Chondrocyte (in vitro differentiated cells): ENCODE measurements around the gene ALPK1. TPM values are rescaled to one million over a fixed set of nuclear protein-coding genes. Genes with fewer than 3 reads are reported as not detected.

Experiments
- DNase-seq: peaks from one replicate; pipeline ENCODE4 v3.0.0; 2021; ENCODE audit warnings: mixed read lengths, low spot score
- H3K27ac Mint-ChIP-seq: one replicate; pipeline ENCODE4 v1.8.0; 2021; ENCODE audit warnings: mild to moderate bottlenecking, moderate library complexity, mixed read lengths; ENCODE audit not compliant: unreplicated experiment
- H3K27me3 Mint-ChIP-seq: 2 replicates; pipeline ENCODE4 v1.8.0; 2021; ENCODE audit warnings: low read depth, mixed read lengths
- H3K36me3 Mint-ChIP-seq: 2 replicates; pipeline ENCODE4 v1.8.0; 2021; ENCODE audit warnings: low read depth, mixed read lengths
- H3K4me1 Mint-ChIP-seq: 2 replicates; pipeline ENCODE4 v1.8.0; 2021; ENCODE audit warnings: low read depth, mild to moderate bottlenecking, mixed read lengths
- H3K4me3 Mint-ChIP-seq: one replicate; pipeline ENCODE4 v1.8.0; 2021; ENCODE audit warnings: mild to moderate bottlenecking, moderate library complexity, mixed read lengths; ENCODE audit not compliant: unreplicated experiment
- H3K9me3 Mint-ChIP-seq: 2 replicates; pipeline ENCODE4 v1.8.0; 2021; ENCODE audit warnings: low read depth, mixed read lengths
- CTCF ChIP-seq: fragments of 200-600 bp; sonication (generic); IDR thresholded peaks from 2 replicates; pipeline ENCODE4 v1.5.0; 2021; ENCODE audit warnings: antibody characterized with exemption, mild to moderate bottlenecking, moderate library complexity
- total RNA-seq: library from RNA; stranded (reverse); gene quantifications from 3 replicates; pipeline ENCODE4 v1.2.1, GENCODE V29; 2021

Gene ALPK1
- total RNA-seq, 1 donor from 2014 or later: 6.5 TPM

GRCh38 chr4:112355662-112356061 lies 58.5 kb downstream of the ALPK1 start:
- H3K4me1 Mint-ChIP-seq: no peaks in the 10 kb centered on the region
- H3K36me3 Mint-ChIP-seq: peaks cover 4% of the 10 kb centered on the region
- no peak overlapping the region for H3K27ac Mint-ChIP-seq
- no peak for TF ChIP-seq CTCF
- H3K27me3 Mint-ChIP-seq: no peaks in the 10 kb centered on the region
- DNase-seq: no peak
- peaks cover 18% of the 10 kb centered on the region for H3K9me3 Mint-ChIP-seq
- no peak overlapping the region for H3K4me3 Mint-ChIP-seq

DNA sequence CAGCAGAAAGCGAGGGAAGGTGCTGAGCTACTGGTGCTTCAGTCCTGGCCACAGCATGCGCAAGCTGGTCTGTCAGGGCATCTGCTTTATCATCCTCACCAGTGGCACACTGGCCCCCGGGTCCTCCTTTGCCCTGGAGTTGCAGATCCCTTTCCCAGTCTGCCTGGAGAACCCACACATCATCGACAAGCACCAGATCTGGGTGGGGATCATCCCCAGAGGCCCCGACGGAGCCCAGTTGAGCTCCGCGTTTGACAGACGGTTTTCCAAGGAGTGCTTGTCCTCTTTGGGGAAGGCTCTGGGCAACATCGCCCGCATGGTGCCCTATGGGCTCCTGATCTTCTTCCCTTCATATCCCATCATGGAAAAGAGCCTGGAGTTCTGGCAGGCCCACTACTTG lies 60.3 kb downstream of the ALPK1 start:
- Mint-ChIP-seq H3K4me3 (no peak overlapping the region), H3K36me3 (peaks cover 17% of the 10 kb centered on the region), H3K9me3 (peaks cover 24% of the 10 kb centered on the region), H3K27ac (no peak overlapping the region), H3K4me1 (no peaks in the 10 kb centered on the region), H3K27me3 (no peaks in the 10 kb centered on the region)
- no peak for TF ChIP-seq CTCF
- no peak for DNase-seq

- Mint-ChIP-seq H3K27me3 (no peaks in the 10 kb centered on the region), H3K27ac (no peak overlapping the region), H3K9me3 (peaks cover 28% of the 10 kb centered on the region), H3K4me3 (no peak overlapping the region), H3K36me3 (peaks cover 17% of the 10 kb centered on the region), H3K4me1 (no peaks in the 10 kb centered on the region)
- no peak for DNase-seq
- TF ChIP-seq CTCF: no peak
Measured at GRCh38 chr4:112357897-112358296, 60.7 kb downstream of the ALPK1 start.

DNA sequence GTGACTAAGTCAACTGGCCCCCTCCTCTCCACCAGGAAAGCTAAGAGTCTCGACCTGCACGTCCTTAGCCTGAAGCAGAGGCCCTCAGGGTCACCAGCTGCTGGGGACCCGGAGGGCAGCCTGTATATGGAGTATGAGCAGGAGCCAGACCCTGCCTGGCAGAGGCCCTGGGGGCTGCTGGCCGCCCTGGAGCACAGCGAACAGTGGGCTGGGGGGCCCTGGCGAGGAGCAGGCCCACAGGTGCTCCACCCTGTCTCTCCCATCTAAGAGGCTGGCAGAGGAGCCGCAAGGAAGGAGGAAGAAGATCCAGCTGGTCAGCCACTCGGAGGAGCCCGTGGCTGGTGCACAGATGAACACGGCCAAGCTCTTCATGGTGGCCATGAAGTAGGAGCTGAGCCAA lies 61.2 kb downstream of the ALPK1 start:
- Mint-ChIP-seq H3K36me3 (peaks cover 18% of the 10 kb centered on the region), H3K4me1 (no peaks in the 10 kb centered on the region), H3K9me3 (peaks cover 33% of the 10 kb centered on the region), H3K27ac (no peak overlapping the region), H3K4me3 (no peak overlapping the region), H3K27me3 (no peaks in the 10 kb centered on the region)
- no peak for DNase-seq
- TF ChIP-seq CTCF: no peak

GRCh38 chr4:112358952-112359749 lies 62.0 kb downstream of the ALPK1 start:
- Mint-ChIP-seq H3K4me1 (no peaks in the 10 kb centered on the region), H3K4me3 (no peak overlapping the region)
- TF ChIP-seq CTCF: no peak

More at GRCh38 chr4:112358952-112359749, 62.0 kb downstream of the ALPK1 start:
- peaks cover 40% of the 10 kb centered on the region for H3K9me3 Mint-ChIP-seq
- peaks cover 19% of the 10 kb centered on the region for H3K36me3 Mint-ChIP-seq
- H3K27me3 Mint-ChIP-seq: no peaks in the 10 kb centered on the region
- no peak overlapping the region for H3K27ac Mint-ChIP-seq
- no peak for DNase-seq
